GM18868 (cell line): ENCODE results near the gene HS3ST3B1.

Experiments
- ATAC-seq: cut with Tn5 transposase; IDR thresholded peaks from one replicate; pipeline ENCODE4 v1.9.1; 2021; ENCODE audit warnings: mild to moderate bottlenecking, moderate library complexity; ENCODE audit not compliant: unreplicated experiment

HS3ST3B1 gene

GRCh38 chr17:14320098-14320497 is 19.2 kb downstream of the HS3ST3B1 start:
- ATAC-seq, result no peak

- ATAC-seq, result no peak
These were observed 20.0 kb downstream of the HS3ST3B1 start for GRCh38 chr17:14320734-14321475.

DNA sequence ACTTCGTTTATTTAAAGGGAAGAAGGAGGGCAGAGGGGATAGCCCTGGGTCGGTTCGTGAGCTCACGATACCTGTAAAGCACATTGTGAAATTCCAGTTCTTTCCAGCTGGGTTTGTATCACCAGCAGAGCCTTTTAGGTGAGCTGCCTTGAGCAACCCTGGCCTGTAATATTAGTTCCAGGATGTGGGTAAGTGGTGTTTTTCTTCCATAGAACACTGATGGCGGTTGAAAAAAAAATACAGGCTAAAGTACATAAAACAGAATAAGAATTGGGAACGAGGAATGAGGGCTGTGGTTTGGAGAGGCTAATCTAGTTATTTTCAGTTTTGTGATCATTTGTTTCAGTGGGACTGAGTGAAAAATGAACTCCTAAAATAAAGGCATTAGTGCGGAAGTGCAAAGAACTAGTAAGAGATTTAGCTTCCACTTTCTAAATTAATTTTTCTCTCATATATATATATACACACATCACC is 20.6 kb downstream of the HS3ST3B1 start:
- ATAC-seq, result peak; percentile 53

- ATAC-seq, result no peak
These were observed 21.3 kb downstream of the HS3ST3B1 start for GRCh38 chr17:14321980-14322776.

- no peak for ATAC-seq
These were observed 22.7 kb downstream of the HS3ST3B1 start for GRCh38 chr17:14323522-14323981.

DNA sequence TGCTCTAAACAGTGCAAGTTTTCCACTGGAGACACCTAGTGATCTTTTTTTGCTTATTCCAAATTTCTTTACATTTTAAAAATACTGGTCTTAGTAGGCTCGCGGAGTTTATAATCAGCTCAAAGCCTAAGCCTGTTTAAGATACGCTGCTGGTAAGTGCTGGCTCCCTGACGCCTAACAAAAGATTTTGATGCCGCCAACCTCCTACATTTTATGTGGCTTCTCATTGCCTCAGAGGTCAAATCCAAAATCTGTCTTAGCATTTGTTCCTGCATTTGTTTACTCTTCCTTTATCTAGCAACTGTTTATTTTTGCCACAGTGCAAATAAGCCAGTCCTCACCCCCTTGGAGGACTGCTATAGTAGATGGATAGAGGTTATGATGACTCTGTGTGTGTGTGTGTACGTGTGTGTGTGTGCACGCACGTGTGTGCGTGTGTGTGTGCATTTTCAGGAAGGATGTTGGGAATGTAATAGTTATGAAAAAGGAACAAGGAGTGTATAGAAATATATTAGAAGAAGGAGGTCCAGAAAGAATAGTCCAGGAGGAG is 24.8 kb downstream of the HS3ST3B1 start:
- no peak for ATAC-seq

DNA sequence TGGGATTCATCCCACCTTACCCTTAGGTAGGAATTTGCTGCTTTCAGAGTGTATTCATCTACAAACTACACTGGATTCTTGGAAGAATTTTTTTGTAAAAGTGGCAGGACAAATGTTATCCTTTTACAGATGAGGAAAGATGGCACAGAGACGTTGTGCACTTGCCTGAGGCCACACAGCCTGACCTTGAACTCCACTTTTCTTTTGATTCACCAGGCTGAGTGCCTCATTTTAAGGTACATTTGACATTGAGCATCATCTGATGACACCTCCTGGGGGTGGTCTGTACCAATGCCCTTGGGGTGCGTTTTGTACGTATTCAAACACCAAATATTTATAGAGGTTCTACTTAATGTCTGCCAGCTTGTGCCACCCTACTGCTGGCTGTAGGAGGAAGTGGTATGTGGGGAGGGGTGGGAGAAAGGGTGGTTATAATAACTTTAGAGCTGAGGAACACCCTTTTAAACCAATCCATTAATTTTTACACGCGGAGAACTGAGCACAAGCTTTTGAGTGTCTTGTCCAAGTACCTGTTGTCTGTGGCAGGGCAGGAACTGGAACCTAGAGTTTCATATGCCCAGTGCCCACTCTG is 29.1 kb downstream of the HS3ST3B1 start:
- ATAC-seq, result no peak

- no peak for ATAC-seq
These were observed 29.6 kb downstream of the HS3ST3B1 start for GRCh38 chr17:14330492-14330962.

DNA sequence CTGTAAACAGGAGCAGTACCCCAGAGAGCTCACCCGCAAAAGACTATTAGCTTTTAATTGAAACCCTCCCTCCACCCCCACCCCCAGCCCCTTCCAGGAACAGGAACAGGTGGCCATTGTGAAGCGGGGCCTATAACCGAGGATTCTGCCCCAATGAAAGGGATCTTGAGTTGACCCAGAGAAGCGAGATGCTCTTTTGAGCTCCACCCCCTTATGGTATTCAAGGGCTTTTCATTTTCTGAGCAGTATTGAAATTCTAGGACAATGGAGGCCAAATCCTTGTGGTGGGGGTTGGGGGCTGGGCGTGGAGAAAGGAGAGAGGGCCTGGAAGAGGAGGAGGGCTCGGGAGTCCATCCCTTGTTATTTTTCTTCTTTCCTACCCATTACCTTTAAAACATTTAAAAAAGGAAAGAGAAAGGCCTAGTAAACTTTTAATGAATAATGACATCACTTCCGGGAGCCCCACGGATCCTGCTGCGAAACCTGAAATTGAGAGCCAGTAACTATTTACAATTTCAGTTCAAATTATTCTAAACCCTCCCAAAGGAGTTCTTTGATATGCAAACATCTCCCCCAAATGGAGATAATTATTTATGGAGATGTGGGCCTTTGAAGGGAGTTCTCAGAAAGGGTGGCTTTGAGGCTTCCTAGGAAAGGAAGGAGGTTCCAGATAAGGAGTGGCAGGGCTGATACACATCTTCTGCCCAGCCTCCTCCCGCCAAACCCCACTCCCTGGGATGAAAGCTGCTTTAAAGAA is 30.5 kb downstream of the HS3ST3B1 start:
- ATAC-seq, result no peak

DNA sequence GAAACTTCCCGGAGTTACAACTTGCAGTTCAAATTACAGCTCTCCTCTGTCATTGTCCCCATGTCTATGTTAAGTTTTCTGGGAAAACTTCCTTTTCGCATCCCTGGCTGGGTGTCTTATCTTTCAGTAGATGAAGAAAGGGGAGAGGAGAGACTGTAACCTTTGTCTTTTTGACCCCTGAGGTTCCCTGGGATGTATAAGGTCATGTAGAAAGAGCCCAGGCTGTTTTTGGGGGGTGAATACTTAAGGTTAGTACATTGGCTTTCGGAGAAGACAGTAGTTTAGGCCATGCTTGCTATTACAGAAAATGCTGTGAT is 31.1 kb downstream of the HS3ST3B1 start:
- no peak for ATAC-seq

- no peak for ATAC-seq
These were observed 31.4 kb downstream of the HS3ST3B1 start for GRCh38 chr17:14332331-14332730.

- ATAC-seq, result no peak
These were observed 32.6 kb downstream of the HS3ST3B1 start for GRCh38 chr17:14333506-14333905.

GRCh38 chr17:14334276-14334840 is 33.5 kb downstream of the HS3ST3B1 start:
- no peak for ATAC-seq

GRCh38 chr17:14334919-14335318 is 34.0 kb downstream of the HS3ST3B1 start:
- no peak for ATAC-seq

DNA sequence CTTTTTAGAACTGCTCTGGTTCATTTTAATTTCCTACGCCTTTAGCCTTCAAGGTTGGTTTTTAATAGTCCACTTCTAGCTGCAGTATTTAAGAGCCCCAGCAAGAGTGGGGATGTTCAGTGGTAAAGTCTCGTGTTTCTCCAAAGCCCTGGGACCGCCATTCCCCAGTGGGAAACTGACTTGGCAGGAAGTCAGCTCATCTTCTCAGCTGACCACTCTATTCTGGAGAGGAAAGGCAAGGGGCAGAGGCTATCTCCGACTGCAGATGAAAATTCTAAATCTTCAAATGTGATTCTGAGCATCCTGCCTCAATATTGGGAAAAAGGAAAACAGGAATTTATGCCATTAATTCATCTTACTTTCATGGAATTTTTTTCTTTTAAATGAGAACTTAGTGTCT is 35.5 kb downstream of the HS3ST3B1 start:
- ATAC-seq, result no peak

DNA sequence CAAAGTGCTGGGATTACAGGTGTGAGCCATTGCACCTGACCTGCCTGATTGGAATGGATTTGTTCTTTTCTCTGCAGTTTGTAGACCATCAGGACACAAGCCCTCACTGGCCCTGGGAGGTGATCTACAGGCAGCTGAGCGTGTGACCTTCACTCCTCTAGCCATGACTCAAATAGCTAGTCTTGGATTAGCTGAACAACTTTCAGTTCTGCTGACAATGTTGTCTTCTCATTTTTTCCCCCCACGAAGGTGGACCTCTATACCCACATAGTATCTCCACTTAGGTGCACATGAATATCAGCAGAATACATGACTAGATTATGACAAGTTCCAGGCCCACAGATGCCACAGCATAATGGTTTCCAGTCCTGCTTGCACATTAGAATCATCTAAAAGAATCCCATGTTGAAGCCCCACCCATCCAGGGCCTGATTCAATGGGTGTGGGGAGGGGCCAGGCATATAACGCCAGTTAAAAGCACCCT is 36.8 kb downstream of the HS3ST3B1 start:
- peak; percentile 92 for ATAC-seq

- ATAC-seq, result no peak
These were observed 40.2 kb downstream of the HS3ST3B1 start for GRCh38 chr17:14340857-14341754.

GRCh38 chr17:14341866-14342265 is 41.0 kb downstream of the HS3ST3B1 start:
- ATAC-seq, result no peak

- ATAC-seq, result no peak
These were observed 45.9 kb downstream of the HS3ST3B1 start for GRCh38 chr17:14346801-14347200.
